ENCODE data around the gene VMP1.
"Not testable (repeated sequence)": the region's sequence is repeated elsewhere in the genome, so short reads cannot be mapped to it uniquely, and the experiment has no call there.

VMP1 gene

GRCh38 chr17:59842901-59843652 lies 135.6 kb downstream of the VMP1 start:
- no peak for DNase-seq

- no peak for DNase-seq
Measured at GRCh38 chr17:59844884-59845594, 137.6 kb downstream of the VMP1 start.

- peak; percentile 9 for DNase-seq
Measured at GRCh38 chr17:59845595-59846393, 138.3 kb downstream of the VMP1 start.

DNA sequence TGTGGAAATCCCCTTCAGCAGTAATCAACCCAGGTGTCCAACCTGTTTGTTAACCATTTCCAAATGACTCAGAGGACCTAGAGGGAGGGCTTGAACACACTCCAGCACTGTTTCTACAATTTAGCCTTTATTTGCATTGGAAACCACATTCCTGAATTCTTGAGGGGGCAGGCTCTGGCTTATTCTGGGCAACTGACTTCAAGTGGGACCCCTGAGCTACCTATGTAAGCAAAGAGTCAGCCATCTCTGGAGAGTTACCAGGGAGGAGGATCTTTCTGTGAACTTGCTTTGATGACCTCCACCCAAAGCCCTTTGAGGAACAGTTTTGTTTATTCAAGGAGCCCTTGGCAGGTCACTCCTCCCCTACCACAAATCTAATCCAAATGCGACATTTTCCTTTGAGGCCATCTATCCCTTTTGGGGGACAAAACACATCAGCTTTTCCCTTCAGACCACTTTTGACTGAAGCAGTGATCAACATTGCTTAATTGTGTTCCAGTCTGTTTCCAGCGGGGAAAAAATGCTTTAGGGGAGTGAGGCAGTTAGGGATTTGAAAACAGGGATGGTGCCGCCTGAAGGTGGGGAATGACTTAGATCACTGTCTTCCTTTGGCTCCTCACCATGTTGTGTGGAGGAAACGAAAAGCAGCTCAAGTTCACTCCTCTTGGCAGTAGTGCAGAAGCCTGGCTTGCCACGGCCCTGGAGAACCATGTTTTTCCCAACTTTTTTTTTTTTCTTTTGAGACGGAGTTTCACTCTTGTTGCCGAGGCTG lies 139.1 kb downstream of the VMP1 start:
- no peak for DNase-seq

GRCh38 chr17:59848385-59848668 lies 140.9 kb downstream of the VMP1 start:
- DNase-seq, result no peak

- peak; percentile 63 for DNase-seq
Measured at GRCh38 chr17:59848778-59849177, 141.3 kb downstream of the VMP1 start.

GRCh38 chr17:59850311-59850710 lies 142.9 kb downstream of the VMP1 start:
- not testable (repeated sequence) for DNase-seq

DNA sequence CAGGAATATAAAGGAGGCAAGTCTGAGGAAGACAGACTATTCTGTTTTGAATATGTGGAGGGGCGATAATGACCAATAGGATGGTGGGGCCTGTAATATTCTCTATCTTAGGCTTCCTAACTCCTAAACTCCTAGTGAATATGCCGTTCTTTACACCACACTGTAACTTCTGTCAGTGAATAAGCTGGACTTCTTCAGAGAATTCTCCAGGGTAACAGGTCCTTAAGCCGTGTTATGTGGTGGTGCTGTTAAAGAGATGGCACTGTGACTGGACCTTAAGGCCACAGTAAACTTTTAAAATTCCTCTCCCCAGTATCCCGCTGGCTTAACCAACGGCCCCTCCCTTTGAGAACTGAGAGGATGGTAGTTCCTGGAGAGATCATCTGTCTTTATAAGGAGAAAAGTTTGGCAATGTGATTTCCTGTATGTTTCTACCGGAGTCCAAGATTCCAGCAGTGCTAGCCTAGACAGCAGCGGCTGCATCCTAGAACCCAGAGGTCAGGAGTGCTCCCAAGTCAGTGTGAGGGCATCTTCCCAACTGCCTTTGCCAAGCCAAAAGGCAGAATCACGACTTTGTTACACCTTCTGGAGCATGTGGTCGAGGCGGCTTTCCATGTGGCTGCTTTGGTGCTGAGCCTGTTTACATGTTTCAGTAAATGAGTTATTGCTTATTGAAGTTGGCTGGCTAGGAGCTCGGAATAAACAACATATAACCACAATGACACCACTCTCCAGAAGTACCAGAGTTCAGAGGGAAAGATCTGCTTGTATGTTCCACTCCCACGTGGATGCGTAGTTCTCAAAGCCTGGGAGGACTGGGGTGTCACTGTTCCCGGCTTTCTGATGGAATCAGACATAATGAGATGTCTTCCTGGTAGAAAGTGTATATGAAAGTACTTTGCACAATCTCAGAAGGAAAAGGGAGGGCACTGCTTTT lies 144.3 kb downstream of the VMP1 start:
- no peak for DNase-seq

GRCh38 chr17:59852847-59853167 lies 145.4 kb downstream of the VMP1 start:
- not testable (repeated sequence) for DNase-seq

- DNase-seq, result no peak
Measured at GRCh38 chr17:59853168-59853918, 145.9 kb downstream of the VMP1 start.

DNA sequence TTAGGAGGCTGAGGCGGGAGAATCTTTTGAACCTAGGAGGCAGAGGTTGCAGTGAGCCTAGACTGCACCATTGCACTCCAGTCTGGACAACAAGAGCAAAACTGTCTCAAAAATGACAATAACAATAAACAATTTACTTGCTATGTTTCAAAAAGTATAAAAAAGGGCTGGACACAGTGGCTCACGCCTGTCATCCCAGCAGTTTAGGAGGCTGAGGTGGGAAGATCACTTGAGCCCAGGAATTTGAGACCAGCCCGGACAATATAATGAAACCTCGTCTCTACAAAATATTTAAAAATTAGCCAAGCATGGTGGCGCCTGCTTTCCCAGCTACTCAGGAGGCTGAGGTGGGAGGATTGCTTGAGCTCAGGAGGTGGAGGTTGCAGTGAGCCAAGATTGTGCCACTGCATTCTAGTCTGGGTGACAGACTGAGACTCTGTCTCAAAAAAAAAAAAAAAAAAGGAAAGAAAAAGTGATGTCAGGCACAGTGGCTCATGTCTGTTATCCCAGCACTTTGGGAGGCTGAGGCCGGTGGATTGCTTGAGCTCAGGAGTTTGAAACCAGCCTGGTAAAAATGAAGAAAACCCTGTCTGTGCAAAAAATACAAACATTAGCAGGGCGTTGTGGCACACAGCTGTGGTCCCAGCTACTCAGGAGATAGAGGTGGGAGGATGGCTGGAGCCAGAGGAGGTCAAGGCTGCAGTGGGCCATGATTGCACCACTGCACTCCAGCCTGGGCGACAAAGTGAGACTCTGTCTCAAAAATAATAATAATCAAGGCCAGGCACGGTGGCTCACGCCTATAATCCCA lies 146.7 kb downstream of the VMP1 start:
- not testable (repeated sequence) for DNase-seq

GRCh38 chr17:59856859-59857794 lies 149.7 kb downstream of the VMP1 start:
- no peak for DNase-seq

DNA sequence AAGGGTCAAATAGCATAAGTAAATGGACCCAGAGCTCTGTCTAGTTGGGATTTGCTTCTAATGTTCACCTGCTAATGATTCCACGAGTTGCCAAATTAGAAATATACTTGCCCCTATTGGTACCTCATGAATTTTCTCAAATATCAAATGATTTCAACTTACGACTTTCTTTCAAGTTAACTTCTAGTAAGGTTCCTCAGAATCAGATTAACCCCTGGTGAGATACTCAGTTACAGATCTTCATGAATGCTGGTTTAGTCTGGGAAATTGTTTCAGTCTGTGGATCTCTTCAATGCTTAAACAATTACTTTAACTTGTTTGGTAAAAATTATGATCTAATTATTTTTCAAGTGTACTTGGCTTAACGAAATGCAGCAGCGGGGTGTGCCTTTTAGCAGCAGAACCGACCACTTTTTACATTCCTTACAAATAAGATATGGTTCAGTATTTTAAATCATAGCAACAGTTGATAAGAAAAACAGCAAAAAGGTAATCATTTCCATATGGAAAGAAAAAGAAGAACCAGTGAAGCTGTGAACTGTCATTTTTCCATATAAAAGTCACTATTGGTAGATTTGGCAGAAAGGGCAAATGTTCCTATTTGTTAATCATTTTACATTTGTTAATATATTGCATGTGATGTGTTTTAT lies 150.8 kb downstream of the VMP1 start:
- DNase-seq, result no peak

GRCh38 chr17:59858932-59859331 lies 151.5 kb downstream of the VMP1 start:
- DNase-seq, result no peak

GRCh38 chr17:59859444-59860025 lies 152.1 kb downstream of the VMP1 start:
- DNase-seq, result peak; percentile 14

GRCh38 chr17:59863616-59864015 lies 156.2 kb downstream of the VMP1 start:
- no peak for DNase-seq

DNA sequence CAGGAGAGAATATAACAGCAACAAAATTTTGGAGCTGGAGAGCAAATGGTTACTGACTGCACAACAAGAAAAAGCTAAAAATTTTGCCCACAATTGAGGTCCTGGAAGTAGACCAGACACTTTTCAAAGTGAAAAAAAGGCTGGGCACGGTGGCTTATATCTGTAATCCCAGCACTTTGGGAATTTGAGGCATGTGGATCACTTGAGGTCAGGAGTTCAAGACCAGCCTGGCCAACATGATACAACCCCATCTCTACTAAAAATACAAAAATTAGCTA lies 162.4 kb downstream of the VMP1 start:
- DNase-seq, result no peak

- no peak for DNase-seq
Measured at GRCh38 chr17:59870482-59870881, 163.0 kb downstream of the VMP1 start.

GRCh38 chr17:59872351-59872750 lies 164.9 kb downstream of the VMP1 start:
- DNase-seq, result no peak

Measured in GF-D8 (cell line).